OCI-LY1 (cell line): ENCODE data around the gene HS3ST5.

Source experiments
- EZH2 ChIP-seq: fragments of 200-600 bp; sonication (generic), shearing (Covaris generic); IDR thresholded peaks from 2 replicates; pipeline ENCODE4 v1.8.0; 2017; ENCODE audit warnings: borderline replicate concordance, mixed run types, mild to moderate bottlenecking, antibody characterized with exemption, low read length, moderate library complexity, mixed read lengths
- TF ChIP-seq, protein P1 (sequence below): fragments of 200-600 bp; sonication (generic), shearing (Covaris generic); IDR thresholded peaks from 2 replicates; pipeline ENCODE4 v1.5.1; 2017; ENCODE audit warnings: mild to moderate bottlenecking, antibody characterized with exemption, low read length, moderate library complexity, mixed read lengths

DNA sequence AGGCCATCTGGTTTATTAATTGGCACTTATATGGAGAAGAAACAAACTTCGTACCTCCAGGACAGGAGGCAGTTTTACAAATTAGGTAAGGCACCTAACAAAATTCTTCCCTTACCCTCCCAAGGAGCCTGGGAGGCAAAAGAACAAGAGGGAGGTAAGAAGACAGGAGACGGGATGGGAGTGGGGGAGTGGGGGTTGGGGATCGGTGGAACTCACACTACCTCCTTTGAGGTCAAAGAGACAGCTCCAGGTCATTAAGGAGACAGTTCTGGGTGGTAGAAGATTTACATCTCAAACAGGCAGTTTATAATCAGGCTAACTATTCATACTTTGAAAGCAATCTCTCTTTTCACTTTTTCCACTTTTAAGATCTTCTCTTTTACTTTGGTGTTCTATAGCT is 259.6 kb downstream of the HS3ST5 start:
- TF ChIP-seq, protein P1, sequence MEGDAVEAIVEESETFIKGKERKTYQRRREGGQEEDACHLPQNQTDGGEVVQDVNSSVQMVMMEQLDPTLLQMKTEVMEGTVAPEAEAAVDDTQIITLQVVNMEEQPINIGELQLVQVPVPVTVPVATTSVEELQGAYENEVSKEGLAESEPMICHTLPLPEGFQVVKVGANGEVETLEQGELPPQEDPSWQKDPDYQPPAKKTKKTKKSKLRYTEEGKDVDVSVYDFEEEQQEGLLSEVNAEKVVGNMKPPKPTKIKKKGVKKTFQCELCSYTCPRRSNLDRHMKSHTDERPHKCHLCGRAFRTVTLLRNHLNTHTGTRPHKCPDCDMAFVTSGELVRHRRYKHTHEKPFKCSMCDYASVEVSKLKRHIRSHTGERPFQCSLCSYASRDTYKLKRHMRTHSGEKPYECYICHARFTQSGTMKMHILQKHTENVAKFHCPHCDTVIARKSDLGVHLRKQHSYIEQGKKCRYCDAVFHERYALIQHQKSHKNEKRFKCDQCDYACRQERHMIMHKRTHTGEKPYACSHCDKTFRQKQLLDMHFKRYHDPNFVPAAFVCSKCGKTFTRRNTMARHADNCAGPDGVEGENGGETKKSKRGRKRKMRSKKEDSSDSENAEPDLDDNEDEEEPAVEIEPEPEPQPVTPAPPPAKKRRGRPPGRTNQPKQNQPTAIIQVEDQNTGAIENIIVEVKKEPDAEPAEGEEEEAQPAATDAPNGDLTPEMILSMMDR = no peak
- TF ChIP-seq EZH2 = no peak
